ENCODE data around the gene BPTF.
"Not testable (repeated sequence)": the region's sequence is repeated elsewhere in the genome, so short reads cannot be mapped to it uniquely, and the experiment has no call there.

The BPTF gene

DNA sequence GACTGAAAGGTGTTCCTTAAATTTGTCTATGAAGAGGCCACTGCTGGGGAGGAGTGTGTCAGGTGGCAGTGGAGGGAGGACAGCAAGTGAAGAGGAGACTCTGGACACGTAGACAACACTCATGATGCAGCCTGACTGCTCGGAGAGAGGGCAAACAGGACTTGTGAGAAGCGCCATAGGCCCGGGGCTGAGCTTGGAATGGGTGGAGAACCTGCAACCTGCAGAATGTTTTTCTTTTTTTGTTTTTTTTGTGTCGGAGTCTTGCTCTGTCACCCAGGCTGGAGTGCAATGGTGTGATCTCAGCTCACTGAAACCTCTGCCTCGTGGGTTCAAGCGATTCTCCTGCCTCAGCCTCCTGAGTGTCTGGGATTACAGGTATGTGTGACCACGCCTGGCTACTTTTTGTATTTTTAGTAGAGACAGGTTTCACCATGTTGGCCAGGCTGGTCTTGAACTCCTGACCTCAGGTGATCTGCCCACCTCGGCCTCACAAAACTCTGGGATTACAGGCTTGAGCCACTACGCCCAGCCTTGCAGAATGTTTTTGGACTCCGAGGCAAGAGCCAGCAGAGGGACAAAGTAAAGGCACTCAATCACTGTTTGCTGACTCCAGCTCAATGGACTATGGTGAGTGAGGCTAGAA lies 189.9 kb downstream of the BPTF start:
- no peak for DNase-seq

DNA sequence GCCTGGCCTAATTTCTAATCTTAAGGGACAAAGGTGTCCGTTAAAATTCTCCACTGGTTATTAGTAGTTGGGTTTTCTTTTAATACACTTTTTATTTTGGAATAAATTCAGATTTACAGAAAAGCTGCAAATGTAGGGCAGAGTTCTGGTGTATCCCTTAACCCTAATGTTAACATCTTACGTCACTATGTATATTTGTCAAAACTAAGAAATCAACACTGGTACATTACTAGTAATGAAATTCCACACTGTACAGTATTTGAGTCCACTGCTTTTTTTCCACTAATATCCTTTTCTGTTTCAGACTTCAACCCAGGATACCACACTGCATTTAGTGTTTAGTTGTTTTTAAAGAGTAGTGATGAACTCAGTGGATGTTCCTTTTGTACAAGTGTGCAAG lies 191.5 kb downstream of the BPTF start:
- DNase-seq = no peak

DNA sequence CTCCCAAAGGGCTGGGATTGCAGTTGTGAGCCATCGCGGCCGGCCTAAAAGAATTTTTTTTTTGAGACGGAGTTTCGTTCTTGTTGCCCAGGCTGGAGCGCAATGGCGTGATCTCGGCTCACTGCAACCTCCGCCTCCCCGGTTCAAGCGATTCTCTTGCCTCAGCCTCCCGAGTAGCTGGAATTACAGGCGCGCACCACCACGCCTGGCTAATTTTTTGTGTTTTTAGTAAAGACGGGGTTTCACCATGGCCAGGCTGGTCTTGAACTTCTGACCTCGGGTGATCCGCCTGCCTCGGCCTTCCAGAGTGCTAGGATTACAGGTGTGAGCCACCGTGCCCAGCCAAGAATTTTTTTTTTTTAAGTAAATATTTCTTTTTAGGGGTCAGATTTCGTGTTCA lies 193.2 kb downstream of the BPTF start:
- DNase-seq = not testable (repeated sequence)

DNA sequence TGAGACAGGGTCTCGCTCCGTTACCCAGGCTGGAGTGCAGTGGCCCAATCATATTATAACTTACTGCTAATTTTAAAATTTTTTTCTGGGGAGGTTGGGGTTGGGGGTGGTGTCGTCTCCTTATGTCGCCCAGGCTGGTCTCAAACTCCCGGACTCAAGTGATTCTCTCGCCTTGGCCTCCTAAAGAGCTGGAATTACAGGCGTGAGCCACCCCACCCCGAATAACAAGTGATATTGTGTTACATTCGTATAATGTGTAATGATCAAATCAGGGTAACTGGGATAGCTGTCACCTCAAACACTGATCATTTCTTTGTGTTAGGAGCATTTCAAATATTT lies 194.0 kb downstream of the BPTF start:
- no peak for DNase-seq

DNA sequence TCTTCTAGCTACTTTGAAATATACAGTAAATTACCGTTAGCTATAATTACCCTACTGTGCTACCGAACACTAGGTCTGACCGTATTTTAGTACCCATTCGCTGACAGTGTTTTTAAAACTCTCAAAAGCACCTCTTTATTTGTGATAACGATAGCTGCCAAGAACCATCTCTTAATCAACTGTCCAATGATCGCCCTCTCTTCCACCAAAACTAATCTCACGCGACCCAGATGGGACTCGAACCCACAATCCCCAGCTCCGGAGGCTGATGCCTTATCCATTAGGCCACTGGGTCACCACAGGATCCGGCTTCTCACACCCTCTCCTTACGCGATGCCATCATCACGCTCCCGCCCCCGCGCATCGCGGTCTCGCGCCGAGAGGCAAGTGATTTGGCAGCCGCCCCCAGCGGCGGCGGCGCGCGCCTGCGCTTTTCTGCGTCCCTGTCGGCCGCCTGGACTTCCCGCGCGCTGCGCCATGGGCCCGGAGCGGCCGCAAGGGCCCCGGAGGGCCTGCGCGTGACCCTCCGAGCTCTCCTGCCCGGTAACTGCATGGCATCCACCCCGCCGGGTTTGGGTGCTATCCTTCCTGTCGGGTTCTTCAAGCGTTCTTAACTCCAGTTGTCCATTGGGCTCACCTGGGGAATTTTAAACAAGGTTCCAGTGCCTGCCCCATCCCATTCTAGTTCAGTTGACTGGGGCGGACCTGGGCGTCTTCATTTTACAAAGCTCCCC lies 194.5 kb downstream of the BPTF start:
- peak; percentile 94 for DNase-seq

DNA sequence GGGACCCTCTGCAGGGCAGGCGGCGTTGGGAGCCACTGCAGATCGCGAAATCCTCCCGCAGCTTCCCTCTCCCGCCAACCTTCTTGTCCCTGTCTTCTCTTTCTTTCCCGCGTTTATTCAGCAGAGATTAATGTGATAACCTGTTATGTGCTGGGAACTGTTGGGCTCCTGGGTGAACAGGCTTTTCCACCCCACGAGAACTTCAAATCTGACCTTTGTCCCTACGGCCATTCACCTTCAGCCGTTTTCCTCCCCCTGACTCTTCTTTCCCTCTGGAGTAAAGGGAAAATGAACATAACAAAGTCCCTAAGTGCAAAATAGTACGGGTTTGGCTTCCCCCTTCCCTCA lies 195.1 kb downstream of the BPTF start:
- DNase-seq = no peak

DNA sequence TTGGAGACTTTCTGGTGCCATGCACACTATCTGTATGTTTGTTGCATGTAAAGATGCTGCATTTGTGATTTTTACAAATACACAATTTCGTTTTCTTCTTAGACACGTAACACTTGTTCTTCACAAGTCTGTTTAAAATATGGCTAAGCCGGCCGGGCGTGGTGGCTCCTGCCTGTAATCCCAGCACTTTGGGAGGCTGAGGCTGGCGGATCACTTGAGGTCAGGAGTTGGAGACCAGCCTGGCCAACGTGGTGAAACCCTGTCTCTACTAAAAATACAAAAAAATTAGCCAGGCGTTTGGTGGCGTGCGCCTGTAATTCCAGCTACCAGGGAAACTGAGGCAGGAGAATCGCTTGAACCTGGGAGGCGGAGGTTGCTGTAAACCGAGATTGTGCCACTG lies 195.5 kb downstream of the BPTF start:
- DNase-seq = not testable (repeated sequence)

DNA sequence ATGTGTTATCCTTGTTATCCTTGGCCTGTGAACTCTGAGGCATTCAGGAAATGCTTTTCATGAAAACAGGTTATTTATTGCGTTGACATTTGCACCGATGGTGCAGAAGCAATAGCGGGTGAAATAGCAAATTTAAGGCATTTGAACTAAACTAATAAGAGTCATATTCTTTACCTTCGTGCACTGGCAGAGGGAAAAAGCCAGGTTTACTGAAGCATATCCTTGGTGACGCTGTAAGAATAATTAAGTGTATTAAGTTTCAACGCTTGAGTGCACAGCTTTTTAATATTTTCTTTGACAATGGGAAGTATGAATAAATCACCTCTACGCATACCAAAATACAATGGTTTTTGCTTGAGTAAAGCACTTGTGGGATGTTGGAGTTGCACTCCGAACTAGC lies 196.7 kb downstream of the BPTF start:
- no peak for DNase-seq

DNA sequence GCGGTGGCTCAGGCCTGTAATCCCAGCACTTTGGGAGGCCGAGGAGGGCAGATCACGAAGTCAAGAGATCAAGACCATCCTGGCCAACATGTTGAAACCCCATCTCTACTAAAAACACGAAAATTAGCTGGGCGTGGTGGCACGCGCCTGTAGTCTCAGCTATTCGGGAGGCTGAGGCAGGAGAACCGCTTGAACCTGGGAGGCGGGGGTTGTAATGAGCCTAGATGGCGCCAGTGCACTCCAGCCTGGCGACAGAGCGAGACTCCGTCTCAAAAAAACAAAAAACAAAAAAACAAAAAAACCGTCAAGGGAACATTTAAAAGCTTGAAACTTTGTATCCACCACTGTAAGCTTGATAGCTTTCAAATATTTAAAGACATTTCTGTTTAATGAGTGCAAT lies 197.2 kb downstream of the BPTF start:
- not testable (repeated sequence) for DNase-seq

DNA sequence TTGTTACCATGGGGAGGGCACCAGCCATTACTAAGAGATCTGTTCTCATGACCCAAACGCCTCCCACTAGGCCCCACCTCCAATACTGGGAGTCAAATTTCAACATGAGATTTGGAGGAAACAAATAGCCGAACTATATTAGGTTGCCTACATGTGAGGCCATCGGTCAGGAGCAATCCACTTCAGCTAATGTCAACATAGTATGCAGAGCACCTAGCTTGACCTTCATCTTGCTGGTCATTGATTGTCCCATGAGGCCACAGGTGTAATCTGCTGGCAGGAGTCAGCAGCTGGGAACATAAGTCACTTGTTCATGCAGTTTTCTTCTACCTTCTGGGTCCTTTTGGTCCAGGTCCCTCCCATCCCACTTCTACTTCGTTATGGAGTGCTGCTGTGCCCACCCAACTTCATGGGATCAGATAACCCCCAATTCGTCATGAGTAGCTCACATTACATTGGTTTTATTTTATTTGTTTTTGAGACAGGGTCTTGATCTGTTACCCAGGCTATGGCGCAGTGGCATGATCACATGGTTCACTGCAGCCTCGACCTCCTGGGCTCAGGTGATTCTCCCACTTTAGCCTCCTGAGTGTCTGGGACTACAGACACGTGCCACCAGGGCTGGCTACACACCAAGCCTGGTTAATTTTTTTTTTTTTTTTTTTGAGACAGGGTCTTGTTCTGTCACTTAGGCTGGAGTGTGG lies 204.4 kb downstream of the BPTF start:
- DNase-seq = no peak

Measured in NCI-H2107 (cell line).